DMS 273 (cell line): ENCODE results near the gene KLK4.
A peak's percentile ranks its signal among the peaks of the same experiment; 100 is the strongest.
"Not testable (repeated sequence)": the region's sequence is repeated elsewhere in the genome, so short reads cannot be mapped to it uniquely, and the experiment has no call there.

Experiments used
- DNase-seq: peaks from one replicate; lab custom pipeline; 2025; ENCODE audit not compliant: unreplicated experiment; lab: John Stamatoyannopoulos, UW

Gene KLK4

DNA sequence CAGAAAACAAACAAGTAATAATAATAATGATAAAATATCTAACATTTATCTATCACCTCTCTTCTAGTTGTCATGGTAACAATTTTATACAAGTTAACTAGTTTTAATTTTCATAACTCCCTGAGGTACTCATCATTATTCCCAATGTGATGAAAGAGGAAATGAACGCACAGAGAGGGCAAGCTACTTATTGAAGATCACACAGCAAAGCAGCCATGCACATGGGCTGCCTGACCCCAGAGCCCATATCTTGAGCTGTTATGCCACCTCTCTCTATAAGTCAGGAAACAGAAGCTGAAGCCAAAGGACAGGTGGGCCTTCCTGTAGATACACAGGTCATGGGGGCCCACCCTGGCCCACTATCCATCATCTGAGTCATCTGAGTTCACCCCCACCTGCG is 4.9 kb upstream of the KLK4 start:
- DNase-seq = no peak

DNA sequence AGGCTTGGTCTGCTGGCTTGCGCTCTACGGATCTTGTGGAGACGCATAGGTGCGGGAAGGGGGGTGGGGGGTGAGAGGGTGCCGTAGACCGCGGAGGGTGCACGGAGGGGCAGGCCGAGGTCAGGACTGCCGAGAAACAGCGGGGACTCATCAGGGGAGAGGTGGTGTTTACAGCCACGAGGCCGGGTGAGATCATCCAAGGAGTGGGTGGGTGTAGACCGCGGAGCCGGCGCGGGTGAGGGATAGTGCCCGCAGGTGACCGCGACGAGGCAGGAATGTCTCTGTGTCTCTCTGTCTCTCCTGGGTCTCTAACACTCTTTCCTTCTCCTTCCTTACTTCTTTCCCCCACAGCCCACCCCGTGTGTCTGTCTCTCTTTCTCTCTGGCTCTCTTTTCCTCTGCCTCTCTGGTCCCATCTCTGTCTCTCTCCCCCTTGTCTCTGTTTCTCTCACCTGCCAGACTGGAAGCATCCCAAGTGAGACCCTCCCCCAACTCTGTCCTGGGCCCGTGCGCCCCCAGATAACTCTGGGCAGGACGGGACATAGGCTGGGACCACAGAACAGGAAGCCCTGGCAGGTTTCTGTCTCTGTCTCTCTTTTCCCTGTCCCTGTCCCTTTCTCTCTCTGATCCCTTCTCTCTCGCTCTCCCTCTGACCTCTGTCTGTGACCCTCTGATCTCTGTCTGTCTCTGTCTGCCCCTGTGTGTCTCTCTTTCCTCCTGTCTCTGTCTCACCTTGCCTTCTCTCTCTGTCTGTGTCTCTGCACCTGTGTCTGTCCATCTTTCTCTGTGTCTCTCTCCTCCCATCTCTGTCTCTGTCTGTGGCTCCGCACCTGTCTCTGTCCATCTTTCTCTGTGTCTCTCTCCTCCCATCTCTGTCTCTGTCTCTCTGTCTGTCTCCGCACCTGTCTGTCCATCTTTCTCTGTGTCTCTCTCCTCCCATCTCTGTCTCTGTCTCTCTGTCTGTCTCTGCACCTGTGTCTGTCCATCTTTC is 1.8 kb upstream of the KLK4 start:
- DNase-seq = no peak

DNA sequence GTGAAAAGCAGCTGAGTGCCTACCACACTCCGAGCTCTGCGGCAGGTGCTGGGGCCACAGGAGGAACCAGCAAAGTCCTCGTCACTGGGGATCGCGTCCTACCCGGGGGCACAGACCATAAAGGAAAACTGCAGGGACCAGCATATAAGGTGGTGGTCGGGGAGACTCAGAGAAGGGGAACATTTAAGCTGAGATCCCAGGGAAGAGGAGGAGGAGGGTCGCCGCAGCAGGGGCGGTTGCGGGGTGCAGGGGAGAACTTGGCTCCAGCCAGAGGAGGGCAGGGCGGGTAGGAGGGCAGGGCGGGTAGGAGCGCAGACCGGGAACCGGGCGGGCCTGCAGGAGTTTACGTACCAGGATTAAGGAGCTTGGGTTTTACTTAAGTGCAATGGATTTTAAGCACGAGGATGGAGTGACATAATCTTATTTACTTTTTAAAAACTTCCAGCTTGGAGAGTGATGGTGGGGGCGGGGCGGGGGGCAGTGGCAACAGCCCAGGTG is 956 bp upstream of the KLK4 start:
- DNase-seq = no peak

DNA sequence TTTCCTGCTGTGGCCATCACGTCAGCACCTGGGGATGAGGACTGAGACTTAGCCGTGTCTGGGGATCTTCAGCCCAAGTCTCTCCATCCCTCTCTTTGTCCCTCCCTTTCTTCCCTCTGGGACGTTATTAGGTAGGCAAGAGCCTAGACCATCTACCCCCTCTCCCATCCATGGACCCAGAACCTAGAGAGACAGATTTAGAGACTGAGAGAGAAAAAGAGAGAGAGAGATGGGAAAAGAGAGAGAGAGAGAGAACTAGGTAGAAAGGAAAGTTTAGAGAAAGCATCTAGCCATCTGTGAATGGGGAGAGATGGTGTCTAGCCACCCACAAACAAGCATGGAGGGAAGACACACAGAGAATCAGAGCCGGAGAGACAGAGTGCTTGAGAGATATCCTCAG is 473 bp downstream of the KLK4 start:
- no peak for DNase-seq

DNA sequence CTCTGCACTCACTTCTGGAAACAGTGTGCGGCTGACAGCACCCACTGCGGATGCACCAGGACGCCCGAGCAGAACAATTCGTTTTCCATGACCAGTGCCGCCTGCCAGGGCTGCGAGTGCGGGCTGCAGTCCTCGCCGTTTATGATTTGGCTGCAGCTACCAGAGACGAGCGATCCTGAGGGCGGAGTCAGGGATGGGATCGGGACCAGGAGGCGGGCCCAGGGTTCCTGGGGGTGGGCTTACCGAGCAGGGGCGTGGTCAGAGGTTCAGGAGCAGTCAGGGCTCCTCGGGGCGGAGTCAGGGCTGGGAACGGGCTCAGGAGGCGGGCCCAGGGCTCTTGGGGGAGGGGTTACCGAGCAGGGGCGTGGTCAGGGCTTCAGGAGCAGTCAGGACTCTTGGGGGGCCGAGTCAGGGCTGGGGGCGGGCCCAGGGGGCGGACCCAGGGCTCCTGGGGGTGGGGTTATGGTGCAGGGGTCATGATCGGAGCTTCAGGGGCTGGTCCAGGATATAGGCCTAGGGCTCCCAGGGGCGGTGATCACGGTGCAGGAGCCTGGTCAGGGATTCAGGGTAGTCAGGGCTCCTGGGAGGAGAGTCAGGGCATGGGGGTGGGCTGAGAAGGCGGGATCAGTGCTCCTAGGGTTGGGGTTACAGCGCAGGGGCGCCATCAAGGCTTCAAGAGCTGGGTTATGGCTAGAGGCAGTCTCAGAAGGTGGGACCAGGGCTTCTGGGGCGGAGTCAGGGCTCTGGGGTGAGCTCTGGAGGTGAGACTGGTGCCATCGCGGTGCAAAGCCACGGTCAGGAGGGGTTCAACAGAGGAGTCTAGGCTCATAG is 1.7 kb downstream of the KLK4 start:
- DNase-seq = peak; percentile 42

DNA sequence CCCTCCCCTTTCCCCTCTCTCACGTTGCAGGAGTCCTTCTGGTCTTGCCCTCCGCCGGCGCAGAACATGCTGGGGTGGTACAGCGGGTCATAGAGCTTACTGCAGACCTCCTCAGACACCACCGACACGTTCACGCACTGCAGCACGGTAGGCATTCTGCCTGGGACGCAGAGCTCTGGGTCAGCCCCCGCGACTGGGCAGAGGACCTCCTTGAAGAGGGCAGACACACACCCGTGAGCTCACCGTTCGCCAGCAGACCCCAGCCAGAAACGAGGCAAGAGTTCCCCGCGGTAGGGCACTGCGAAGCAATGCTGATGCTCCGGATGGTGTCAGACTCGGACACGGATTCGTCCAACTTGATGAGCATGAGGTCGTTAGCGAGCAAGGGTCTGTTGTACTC is 2.9 kb downstream of the KLK4 start:
- DNase-seq = no peak

DNA sequence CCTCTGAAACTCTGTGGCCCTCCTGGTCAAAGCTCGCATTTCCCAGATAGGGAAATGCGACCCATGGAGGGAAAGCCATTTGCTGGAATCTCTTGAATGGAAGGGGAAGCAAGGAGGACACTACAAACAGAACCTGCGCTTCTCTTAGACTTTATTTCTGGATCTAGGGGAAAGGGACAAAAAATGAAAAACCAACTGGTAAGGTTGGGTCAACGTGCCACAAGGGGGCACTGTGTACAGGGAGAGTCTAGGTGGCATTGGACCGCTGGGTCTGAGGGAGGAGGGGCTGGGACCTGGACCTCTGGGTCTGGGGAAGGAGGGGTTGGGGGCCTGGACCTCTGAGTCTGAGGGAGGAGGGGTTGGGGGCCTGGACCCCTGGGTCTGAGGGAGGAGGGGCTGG is 5.0 kb downstream of the KLK4 start:
- peak; percentile 55 for DNase-seq

DNA sequence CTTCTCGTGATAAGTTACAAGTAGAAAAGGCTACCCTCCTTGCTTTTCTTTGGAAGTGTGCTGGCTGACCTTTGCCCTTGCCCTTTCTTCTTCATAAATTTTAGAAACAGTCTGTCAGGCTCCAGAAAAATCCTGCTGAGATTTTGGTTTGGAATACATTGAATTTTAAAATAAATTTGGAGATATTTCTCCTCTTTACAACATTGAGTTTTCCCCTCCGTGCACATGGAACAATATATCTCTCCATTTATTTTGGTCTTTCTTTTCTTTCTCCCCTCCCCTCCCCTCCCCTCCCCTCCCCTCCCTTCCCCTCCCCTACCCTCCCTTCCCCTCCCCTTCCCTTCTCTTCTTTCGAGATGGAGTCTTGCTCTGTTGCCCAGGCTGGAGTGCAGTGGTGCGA is 8.6 kb downstream of the KLK4 start:
- no peak for DNase-seq

DNA sequence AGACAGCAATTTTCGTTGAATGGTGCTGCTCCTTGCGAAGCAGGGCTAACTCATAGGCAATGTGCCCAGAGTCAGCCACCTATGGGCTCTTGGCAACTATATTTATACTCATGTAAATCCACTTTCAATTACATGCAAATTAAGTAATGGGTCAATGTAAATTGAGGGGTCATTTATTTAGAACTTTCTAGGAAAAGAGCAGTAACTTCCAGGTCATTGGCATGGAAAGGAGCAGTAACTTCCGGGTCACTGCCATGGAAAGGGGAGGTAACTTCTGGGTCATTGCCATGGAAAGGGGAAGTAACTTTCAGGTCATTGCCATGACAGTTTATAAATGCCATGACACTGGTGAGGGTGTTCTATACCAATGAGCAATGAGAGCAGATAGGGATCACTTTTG is 11.6 kb downstream of the KLK4 start:
- DNase-seq = no peak

DNA sequence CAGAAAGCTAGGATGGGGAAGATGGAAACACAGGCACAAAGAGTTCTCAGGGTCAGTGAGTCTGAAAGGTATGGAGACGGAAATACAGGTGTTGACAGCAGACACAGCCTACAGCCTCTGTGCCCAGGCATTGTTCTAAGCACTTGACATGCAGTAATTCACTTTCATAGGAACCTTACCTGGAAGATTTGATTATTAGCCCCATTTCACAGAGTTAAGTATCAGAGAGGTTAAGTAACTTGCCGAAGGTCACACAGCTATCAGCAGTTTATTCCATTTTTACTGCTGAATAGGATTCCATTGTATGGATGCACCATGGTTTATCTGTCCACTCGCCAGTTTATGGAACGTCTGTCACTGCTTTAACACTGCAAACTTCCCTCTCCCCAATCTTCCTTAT is 13.2 kb downstream of the KLK4 start:
- no peak for DNase-seq

DNA sequence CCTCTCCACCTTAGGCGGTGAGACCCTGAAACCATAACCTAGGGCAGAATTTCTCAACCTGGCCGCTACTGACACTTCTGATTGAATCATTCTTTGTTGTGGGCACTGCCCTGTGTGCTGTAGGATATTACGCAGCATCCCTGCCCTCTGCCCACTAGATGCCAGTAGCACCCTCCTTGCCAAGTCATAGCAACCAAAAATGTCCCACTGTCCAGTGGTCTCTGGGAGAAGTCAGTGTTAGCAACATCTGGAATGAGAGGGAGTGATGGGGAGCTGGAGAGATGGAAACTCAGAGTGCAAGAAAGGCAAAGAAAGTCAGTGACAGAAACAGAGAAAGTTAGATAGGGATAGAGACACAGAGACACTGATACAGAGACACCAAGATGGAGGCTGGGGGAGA is 13.6 kb downstream of the KLK4 start:
- no peak for DNase-seq

DNA sequence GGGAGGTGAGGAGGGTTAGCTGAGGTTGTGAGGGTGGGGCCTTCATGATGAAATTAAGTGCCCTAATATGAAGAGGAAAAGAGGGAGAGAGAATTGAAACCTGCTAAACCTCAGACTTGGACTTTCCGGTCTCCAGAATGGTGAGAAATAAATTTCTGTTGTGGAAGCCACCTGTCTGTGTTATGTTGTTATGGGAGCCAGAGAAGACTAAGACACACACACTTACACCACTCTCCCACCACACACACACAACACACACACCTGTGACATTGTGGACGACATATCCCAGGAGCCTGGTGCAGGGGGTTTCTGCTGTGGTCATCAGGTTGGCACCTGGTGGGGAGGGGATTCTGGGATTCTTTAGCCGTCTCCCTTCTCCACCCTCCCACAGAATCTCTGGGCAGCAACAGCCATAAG is 14.0 kb downstream of the KLK4 start:
- DNase-seq = no peak

DNA sequence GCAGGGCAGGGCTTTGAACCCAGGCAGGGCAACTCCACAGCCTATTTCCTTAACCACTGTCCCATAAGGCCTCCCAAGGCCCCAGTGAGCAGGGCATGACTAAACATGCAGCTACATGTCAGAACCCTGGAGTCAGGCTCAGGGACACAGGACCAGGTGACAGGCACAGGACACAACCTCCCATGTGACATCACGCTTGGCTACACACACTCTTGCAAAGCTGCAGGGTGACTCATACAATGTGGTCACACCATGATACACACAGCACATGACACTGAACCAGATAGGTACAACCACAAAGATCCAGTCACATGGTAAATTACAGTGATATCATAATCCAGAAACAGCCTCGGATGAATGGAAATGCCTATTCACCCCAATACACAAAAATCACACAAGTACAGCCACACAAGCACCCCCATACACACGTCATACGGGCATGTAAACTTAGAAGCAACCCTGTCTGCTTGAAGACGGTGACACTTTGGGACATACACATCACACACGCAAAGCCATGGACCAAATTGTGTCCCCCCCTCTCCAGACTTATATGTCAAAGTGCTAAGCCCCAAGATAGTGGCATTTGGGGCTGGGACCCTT is 14.5 kb downstream of the KLK4 start:
- DNase-seq = no peak

DNA sequence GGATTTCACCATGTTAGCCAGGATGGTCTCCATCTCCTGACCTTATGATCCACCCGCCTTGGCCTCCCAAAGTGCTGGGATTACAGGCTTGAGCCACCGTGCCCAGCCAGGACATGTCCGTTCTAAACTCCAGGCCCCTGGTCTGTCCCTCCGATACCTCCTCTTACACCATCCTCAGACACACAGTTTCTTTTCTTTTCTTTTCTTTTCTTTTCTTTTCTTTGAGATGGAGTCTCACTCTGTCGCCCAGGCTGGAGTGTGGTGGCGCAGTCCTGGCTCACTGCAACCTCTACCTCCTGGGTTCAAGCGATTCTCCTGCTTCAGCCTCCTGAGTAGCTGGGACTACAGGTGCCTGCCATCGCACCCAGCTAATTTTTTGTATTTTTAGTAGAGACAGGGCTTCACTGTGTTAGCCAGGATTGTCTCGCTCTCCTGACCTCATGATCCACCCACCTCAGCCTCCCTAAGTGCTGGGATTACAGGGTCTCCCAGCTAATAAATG is 15.1 kb downstream of the KLK4 start:
- DNase-seq = not testable (repeated sequence)

DNA sequence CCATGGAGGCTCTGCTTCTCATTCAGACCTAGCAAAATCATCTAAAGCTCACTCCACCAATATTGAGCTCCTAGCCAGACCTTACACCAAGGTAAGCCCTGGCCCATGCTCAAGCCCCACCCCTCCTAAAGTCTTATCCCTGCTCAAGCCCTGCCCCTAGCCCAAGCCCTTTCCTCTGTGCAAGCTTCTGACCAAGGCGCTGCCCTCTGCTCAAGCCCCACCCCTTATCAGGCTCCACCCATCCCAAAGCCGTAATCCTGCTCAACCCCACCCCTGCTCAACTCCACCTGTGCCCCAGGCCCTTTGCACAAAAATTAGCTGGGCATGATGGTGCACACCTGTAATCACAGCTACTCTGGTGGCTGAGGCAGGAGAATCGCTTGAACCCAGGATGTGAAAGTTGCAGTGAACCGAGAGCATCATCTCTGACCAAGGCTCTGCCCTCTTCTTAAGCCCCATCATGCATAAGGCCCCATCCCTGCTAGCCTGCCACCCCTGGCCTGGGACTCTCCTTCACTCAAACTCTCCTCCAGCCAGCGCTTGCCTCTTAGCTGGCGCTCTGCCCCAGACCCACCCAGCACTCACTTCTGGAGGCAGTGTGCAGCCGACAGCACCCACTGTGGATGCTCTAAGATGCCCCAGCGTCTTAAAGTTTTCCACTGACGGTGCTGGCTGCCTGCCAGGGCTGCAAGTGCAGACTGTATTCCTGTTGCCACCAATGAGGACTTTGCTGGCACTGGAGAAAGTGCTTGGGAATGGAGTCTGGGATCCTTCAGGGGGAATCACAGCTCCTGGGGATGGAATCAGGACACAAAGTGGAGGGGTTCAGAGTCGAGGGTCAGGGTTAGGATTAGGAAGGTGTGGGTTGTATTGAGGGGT is 16.5 kb downstream of the KLK4 start:
- no peak for DNase-seq

DNA sequence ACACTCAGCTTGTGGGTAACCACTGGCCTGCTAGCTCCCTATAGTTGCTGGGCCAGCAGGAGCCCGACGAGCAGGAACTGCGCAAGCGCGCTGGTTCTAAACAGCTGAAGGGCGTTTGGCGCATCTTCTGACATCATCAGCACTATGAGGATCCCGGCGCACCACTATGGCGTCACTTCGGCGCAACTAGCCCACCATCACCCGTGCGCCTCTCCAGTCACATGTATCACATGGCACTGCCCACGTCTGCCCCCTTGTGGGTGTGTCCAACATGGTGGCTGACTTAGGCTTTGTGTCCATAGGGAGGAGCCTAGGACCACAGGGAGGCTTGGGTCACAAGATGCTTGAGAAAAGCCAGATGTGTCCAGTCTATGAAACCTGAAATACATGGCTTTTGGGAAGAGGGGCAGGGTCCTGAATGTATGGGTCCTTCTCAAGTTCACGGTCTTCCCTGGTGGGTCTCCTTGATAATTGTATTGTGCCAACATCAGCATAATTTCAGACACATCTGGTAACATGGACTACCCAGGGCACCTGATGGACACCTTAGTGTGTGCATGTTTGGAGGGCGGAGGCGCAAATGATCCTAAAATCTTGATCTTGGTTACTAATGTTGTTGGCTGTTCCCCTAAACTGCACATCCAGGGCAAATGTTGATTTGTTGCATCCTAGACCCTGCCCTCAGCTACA is 18.0 kb downstream of the KLK4 start:
- DNase-seq = peak; percentile 14

DNA sequence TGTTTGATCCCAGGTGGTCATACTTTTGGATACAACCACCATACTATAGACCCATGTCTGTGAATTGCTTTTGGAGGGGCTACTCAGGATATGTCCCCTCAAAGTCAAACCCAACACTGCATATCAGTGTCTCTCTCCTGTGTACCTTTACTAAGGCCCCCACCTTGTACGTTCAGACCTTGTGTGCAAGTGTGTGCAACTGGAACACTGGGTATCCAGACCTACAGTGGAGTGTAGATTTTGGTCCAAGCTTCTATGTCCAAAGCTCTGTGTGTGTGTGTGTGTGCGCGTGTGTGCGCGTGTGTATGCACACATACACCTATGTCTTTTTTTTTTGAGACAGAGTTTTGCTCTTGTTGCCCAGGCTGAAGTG is 20.0 kb downstream of the KLK4 start:
- DNase-seq = no peak

DNA sequence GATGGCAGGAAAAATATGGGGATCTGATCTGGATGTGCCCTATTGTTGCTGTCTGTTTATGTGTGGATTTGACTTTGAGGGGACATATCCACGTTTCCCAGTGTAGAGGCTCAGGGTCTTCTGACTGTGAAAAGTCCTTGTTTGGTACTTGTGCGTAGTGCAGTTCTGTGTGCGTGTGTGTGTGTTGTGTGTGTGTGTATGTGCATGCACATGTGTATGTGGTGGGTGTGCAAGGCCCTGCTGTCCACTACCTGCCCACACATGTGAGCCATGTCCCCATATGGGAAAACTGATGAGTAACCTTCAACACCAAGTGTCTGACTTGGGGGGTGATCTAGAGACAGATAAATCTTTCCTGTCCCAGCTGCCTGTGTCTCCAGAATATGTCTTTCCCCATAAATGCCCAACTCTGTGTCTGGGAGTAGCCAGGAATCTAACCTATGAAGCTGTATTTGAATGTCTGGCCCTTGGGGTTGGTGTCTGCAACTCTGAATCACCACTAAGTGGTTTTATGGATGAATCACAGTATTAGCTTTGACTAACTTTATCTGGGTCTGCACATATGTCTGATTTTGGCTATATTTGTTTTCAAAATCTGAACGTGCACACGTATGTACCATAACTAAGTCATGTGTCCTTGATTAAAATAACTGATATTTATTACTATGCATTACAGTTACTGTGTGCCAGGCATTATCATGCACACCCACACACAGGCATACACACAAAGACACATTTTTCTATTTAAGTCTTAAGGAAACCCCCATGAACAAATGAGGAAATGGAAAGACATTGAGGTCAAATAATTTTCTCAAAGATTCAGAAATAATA is 20.6 kb downstream of the KLK4 start:
- no peak for DNase-seq

DNA sequence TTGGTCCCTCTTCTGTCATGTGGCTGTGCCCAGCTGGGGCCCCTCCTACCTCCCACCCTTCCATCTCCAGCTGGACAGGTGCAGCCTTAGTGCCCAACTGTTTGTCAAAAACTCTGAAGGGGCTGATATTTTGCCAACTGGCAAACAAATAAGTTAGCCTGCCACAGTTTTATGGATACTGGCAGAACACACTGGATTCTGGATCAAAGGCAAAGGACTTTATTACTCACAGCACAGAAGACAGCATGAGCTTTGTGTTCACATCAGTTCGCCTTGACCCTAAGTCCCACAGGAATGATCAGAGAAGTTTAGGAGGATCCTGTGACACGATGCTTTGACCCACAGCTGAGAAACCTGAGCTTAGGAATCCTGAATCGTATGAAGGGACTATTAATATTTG is 21.6 kb downstream of the KLK4 start:
- DNase-seq = no peak
